Measurements from ENCODE around the gene DUS4L.

GRCh38 chr7:107579885-107580715 lies 16.3 kb downstream of the DUS4L start, which contains the start of gene BCAP29:
- TF ChIP-seq CTCF (conservative IDR thresholded peaks at IDR 0.05 in 1 of 2, IDR thresholded peaks at IDR 0.05 in 1 of 2; ENCODE audit: extremely low read depth in 1 of 2, insufficient read depth in 1 of 2, low read depth in 1 of 2, low read length in 2 of 2), result peak in 1 of 2 donors; percentile 38
- no peak for TF ChIP-seq EZH2 (IDR thresholded peaks at IDR 0.05; ENCODE audit: borderline replicate concordance, low read length)

Data from mammary epithelial cell (primary cell).